ENCODE measurements around the gene LMAN1.

DNA sequence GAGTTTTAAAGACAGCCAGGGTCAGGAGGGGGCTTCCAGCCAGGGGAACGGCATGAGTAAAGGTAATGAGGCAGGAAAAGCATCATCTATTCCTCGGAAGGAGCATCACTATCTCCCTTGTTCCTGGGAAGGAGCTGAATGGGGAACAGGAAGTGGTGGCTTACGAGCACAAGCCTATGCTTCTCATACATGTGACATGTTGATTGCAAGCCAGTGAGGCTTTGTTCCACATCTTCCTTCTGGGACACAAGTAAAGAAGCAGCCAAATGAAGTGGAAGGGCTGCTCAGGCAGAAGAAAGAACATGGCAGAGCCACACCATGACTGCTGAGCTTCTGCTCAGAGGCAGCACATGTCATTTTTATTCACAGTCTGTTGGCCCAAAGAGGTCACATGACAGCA lies 15.1 kb upstream of the LMAN1 start:
- TF ChIP-seq, protein P1, sequence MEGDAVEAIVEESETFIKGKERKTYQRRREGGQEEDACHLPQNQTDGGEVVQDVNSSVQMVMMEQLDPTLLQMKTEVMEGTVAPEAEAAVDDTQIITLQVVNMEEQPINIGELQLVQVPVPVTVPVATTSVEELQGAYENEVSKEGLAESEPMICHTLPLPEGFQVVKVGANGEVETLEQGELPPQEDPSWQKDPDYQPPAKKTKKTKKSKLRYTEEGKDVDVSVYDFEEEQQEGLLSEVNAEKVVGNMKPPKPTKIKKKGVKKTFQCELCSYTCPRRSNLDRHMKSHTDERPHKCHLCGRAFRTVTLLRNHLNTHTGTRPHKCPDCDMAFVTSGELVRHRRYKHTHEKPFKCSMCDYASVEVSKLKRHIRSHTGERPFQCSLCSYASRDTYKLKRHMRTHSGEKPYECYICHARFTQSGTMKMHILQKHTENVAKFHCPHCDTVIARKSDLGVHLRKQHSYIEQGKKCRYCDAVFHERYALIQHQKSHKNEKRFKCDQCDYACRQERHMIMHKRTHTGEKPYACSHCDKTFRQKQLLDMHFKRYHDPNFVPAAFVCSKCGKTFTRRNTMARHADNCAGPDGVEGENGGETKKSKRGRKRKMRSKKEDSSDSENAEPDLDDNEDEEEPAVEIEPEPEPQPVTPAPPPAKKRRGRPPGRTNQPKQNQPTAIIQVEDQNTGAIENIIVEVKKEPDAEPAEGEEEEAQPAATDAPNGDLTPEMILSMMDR (tag by site-specific recombination; IDR thresholded peaks at IDR 0.05), result no peak
- TF ChIP-seq ZNF660 (tag by site-specific recombination; IDR thresholded peaks at IDR 0.05), result no peak
- TF ChIP-seq ZNF610 (tag by site-specific recombination; IDR thresholded peaks at IDR 0.05; ENCODE audit: borderline replicate concordance), result no peak
- TF ChIP-seq, protein P2, sequence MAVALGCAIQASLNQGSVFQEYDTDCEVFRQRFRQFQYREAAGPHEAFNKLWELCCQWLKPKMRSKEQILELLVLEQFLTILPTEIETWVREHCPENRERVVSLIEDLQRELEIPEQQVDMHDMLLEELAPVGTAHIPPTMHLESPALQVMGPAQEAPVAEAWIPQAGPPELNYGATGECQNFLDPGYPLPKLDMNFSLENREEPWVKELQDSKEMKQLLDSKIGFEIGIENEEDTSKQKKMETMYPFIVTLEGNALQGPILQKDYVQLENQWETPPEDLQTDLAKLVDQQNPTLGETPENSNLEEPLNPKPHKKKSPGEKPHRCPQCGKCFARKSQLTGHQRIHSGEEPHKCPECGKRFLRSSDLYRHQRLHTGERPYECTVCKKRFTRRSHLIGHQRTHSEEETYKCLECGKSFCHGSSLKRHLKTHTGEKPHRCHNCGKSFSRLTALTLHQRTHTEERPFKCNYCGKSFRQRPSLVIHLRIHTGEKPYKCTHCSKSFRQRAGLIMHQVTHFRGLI (tag by site-specific recombination; IDR thresholded peaks at IDR 0.05), result no peak
- no peak for TF ChIP-seq SETDB1 (IDR thresholded peaks at IDR 0.05; ENCODE audit: insufficient read length, low read length)
- TF ChIP-seq ZNF24 (tag by site-specific recombination; IDR thresholded peaks at IDR 0.05), result no peak
- no peak for TF ChIP-seq YY1 (tag by site-specific recombination; IDR thresholded peaks at IDR 0.05)
- TF ChIP-seq ZNF121 (tag by site-specific recombination; IDR thresholded peaks at IDR 0.05), result no peak
- no peak for TF ChIP-seq ZNF175 (tag by site-specific recombination; IDR thresholded peaks at IDR 0.05)
- TF ChIP-seq ZNF776 (tag by site-specific recombination; IDR thresholded peaks at IDR 0.05; ENCODE audit: borderline replicate concordance), result no peak
- TF ChIP-seq, protein P3, sequence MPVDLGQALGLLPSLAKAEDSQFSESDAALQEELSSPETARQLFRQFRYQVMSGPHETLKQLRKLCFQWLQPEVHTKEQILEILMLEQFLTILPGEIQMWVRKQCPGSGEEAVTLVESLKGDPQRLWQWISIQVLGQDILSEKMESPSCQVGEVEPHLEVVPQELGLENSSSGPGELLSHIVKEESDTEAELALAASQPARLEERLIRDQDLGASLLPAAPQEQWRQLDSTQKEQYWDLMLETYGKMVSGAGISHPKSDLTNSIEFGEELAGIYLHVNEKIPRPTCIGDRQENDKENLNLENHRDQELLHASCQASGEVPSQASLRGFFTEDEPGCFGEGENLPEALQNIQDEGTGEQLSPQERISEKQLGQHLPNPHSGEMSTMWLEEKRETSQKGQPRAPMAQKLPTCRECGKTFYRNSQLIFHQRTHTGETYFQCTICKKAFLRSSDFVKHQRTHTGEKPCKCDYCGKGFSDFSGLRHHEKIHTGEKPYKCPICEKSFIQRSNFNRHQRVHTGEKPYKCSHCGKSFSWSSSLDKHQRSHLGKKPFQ (tag by site-specific recombination; IDR thresholded peaks at IDR 0.05), result no peak
- no peak for TF ChIP-seq ZNF629 (tag by site-specific recombination; IDR thresholded peaks at IDR 0.05)
- no peak for TF ChIP-seq ZNF777 (tag by site-specific recombination; IDR thresholded peaks at IDR 0.05; ENCODE audit: borderline replicate concordance)
- TF ChIP-seq ZNF292 (tag by site-specific recombination; IDR thresholded peaks at IDR 0.05; ENCODE audit: borderline replicate concordance, low read depth), result no peak
